GM08714 (cell line): ENCODE results near the gene RHBDF2.

Source experiments
- H3K4me3 ChIP-seq: fragments of 200-500 bp; sonication (Bioruptor generic); 2 replicates; pipeline ENCODE4 v1.5.1; 2014; ENCODE audit warnings: mild to moderate bottlenecking, low read length, inconsistent platforms
- ZNF274 ChIP-seq: IDR thresholded peaks from 2 replicates; pipeline ENCODE4 v1.6.1; 2012; ENCODE audit warnings: mild to moderate bottlenecking, low read depth, low read length

RHBDF2 gene

DNA sequence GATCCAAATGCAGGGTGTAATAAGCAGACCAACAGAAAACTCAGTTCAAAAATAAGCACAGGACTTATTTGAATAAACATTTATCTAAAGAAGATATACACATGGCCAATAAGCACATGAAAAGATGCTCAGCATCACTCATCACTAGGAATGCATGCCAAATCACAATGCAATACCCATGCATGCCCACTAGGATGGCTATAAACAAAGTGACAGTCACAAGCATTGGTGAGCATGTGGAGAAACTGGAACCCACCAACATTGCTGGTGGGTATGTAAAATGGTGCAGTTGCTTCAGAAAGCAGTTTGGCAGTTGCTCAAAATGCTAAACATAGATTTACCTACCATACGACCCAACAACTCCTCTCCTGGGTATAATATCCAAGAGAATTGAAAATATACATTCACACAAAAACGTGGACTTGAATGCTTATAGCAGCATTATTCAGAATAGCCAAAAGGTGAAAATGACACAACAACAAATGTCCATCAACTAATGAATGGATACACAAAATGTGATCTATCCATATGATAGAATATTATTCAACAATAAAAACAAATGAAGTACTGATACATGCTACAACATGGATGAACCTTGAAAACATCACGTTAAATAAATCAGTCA is 68.4 kb downstream of the RHBDF2 start:
- TF ChIP-seq ZNF274 = no peak
- H3K4me3 ChIP-seq = no peak overlapping the region

DNA sequence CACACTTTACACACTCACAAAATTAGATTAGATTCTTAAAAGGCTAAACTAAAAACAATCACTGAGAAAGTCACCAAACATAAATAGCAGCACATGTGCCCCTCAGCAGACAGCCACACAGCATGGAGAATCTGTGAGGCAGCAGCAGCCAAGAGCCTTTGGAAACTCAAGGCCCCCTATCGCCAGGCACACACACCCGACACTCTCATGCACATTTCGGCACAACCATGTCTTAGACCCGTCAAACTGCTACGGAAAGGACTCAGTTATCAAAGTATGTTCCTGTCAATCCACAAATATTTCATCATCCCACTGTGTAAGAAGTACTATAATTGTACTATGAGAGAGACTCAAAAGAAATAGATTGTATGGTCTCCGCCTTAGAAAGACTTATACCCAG is 69.2 kb downstream of the RHBDF2 start:
- TF ChIP-seq ZNF274 = no peak
- H3K4me3 ChIP-seq = no peak overlapping the region

GRCh38 chr17:76431509-76431908 is 69.7 kb downstream of the RHBDF2 start:
- no peak overlapping the region for H3K4me3 ChIP-seq
- no peak for TF ChIP-seq ZNF274

DNA sequence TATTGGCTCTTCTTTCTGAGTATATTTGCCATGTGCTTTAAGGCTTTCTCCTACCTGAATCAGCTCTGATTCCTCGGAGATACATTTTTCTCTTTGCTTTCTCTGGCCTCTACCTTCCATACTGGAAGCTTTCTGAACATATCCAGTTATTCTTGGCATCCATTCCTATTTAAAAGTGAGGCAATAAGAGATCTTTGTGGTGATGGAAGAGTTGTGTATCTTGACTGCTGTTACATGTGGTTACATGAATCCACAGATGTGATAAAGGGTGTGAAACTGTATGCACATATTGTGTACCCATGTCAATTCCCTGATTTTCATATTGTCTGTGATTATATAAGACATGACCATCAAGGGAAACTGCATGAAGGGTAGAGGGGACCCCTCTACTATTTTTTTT is 72.7 kb downstream of the RHBDF2 start:
- H3K4me3 ChIP-seq = no peak overlapping the region
- TF ChIP-seq ZNF274 = no peak

DNA sequence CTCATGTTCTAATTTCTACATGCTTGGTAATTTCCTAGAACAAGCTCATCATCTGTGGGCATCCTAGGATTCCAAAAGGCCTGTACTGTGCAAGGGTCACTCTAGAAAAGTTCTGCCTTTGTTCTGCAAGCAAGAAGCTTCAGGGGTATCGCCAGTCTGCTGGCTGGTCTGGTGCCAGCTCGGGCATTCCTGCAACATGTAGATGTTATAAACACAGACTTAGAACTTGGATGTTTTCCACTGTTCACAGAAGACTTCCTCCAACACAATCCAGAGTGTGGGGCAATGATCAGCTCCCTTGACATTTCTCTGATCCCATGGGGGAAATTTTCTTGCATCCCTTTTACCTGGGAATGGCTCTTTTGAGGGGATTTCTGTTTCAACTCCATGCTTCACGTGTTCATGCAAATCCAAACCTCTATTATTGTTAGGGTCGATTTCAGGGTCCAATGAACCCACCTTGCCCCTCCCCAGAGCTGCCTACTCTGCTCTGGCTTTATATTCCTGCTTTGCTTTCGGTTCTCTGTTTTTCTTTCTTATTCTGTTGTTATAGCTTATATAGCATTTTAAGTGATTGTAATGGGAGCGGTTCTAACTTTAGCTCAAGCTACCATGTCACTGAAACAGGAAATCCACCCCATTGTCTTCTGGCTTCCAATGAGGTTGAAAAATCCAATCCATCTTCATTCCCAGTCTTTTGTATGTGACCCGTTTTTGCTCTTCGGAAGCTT is 73.6 kb downstream of the RHBDF2 start:
- TF ChIP-seq ZNF274 = no peak
- peak overlapping the region; percentile 35; the same call in 1 of the 2 replicates for H3K4me3 ChIP-seq

DNA sequence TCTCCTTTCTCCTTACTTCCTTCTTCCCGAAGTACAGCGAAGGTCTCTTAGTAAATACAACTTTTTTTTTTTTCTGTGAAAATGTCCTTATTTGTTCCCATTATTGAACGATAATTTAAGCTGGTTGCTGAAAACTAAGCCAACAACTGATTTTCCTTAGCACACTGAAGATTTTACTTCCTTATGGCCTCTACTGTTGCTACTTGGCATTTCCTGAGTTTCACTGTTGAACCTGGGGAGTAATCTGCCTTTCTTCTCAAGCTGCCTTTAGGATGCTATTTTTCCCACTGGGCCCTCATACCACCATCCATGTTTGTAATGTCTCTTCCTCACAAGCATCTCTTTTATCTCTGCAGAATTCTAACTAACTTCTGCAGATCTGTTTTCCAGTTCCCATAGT is 74.4 kb downstream of the RHBDF2 start:
- H3K4me3 ChIP-seq = no peak overlapping the region
- TF ChIP-seq ZNF274 = no peak

GRCh38 chr17:76422860-76423259 is 78.4 kb downstream of the RHBDF2 start:
- no peak overlapping the region for H3K4me3 ChIP-seq
- no peak for TF ChIP-seq ZNF274

DNA sequence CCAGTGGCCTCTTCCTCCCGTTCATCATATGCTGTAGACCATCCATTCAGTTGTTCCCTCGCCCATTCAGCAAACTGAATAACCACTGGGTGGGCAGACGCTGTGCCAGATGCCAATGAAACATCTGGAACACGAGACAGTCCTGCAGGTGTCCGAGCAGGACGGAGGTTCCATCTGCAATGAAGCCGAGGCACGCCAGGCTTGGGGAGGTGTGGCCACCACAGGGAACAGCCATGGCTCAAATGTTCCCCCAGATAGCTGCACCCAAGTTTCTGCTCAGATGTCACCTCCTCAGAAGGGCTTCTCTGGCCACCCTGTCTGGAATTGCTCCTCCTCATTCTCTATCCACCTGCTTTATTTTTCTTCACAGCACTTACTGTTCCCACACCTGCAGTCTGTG is 78.8 kb downstream of the RHBDF2 start:
- H3K4me3 ChIP-seq = no peak overlapping the region
- TF ChIP-seq ZNF274 = no peak

DNA sequence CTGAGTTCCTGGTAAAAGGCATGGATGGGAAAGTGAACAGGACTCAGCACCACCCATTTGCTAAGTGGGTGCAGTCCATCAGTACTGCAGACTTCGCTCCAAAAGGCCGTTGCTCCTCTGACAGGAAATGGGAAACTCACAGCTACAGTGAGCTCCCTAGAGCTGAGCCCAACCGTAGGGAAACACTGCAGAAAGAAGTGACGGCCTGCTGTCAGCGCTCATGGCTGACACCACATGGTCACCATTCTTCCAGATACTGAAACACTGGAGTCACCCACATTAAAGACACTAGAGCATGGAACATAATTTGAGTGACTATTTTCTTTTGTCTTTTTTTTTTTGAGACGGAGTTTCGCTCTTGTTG is 80.2 kb downstream of the RHBDF2 start:
- H3K4me3 ChIP-seq = no peak overlapping the region
- no peak for TF ChIP-seq ZNF274
